Suprapubic skin (tissue), 4 donors: Measurements from ENCODE around the gene WAC. TPM values are rescaled to one million over a fixed set of nuclear protein-coding genes. Genes with fewer than 3 reads are reported as not detected.
A peak's percentile ranks its signal among the peaks of the same experiment; 100 is the strongest.
"Not testable (repeated sequence)": the region's sequence is repeated elsewhere in the genome, so short reads cannot be mapped to it uniquely, and the experiment has no call there.

ENCODE experiments used
- DNase-seq, 2 donors: peaks; one replicate each; pipeline ENCODE4 v3.0.0-alpha.2; 2019; ENCODE audit warnings: low spot score in 2 of 2
- H3K27ac ChIP-seq: fragments of 200-600 bp; sonication (generic); one replicate; pipeline ENCODE4 v1.5.1; 2019
- H3K27me3 ChIP-seq: fragments of 200-600 bp; sonication (generic); one replicate; pipeline ENCODE4 v1.5.1; 2019
- H3K36me3 ChIP-seq: fragments of 200-600 bp; sonication (generic); one replicate; pipeline ENCODE4 v1.5.1; 2019
- H3K4me1 ChIP-seq: fragments of 200-600 bp; sonication (generic); one replicate; pipeline ENCODE4 v1.5.1; 2019
- H3K4me3 ChIP-seq: fragments of 200-600 bp; sonication (generic); one replicate; pipeline ENCODE4 v1.5.1; 2019; ENCODE audit warnings: mild to moderate bottlenecking
- H3K9me3 ChIP-seq: fragments of 200-600 bp; sonication (generic); one replicate; pipeline ENCODE4 v1.5.1; 2019
- EP300 ChIP-seq: sonication (generic); formaldehyde crosslinking; IDR thresholded peaks from one replicate; pipeline ENCODE4 v1.6.1; 2017; ENCODE audit warnings: antibody characterized with exemption
- POLR2A ChIP-seq, 2 donors: fragments of 450-650 bp; IDR thresholded peaks; one replicate each; pipeline ENCODE4 v1.6.1; 2017; ENCODE audit warnings: antibody characterized with exemption in 2 of 2, mild to moderate bottlenecking in 2 of 2, moderate library complexity in 2 of 2
- POLR2AphosphoS5 ChIP-seq, 3 donors: sonication (generic); formaldehyde crosslinking; IDR thresholded peaks; one replicate each; pipeline ENCODE4 v1.6.1; 2017; ENCODE audit warnings: antibody characterized with exemption in 3 of 3
- WGBS: methylation state at CpG from one replicate; pipeline ENCODE4 v1.1.5; 2018; 5-methylcytosine and 5-hydroxymethylcytosine counted together
- total RNA-seq, 4 donors: library from RNA; depleted of rRNA; stranded (reverse); fragments of >200 nt; gene quantifications; one replicate each; pipeline ENCODE4 v1.1.0, GENCODE V29; 2016
- TF ChIP-seq, protein P1 (sequence below), 2 donors: fragments of 200-600 bp in 1 of 2; fragments of 450-650 bp in 1 of 2; sonication (generic) in 1 of 2; IDR thresholded peaks; one replicate each; pipeline ENCODE4 v1.5.1; 2016 to 2019; ENCODE audit warnings: antibody characterized with exemption in 2 of 2, mild to moderate bottlenecking in 1 of 2, moderate library complexity in 1 of 2

WAC gene
- total RNA-seq, 4 donors from 2014 or later = 91.6 to 164 (median 107) TPM

GRCh38 chr10:28644647-28645046 is 111.7 kb downstream of the WAC start:
- no peak for DNase-seq
- no peaks in the 10 kb centered on the region for H3K27me3 ChIP-seq
- no peak overlapping the region for H3K27ac ChIP-seq
- H3K4me3 ChIP-seq = no peak overlapping the region
- WGBS = 56% methylated on average over 5 of the region's 5 CpGs
- H3K4me1 ChIP-seq = no peaks in the 10 kb centered on the region
- H3K36me3 ChIP-seq = no peaks in the 10 kb centered on the region
- H3K9me3 ChIP-seq = no peaks in the 10 kb centered on the region
- no peak for TF ChIP-seq POLR2A (IDR thresholded peaks at IDR 0.05)

DNA sequence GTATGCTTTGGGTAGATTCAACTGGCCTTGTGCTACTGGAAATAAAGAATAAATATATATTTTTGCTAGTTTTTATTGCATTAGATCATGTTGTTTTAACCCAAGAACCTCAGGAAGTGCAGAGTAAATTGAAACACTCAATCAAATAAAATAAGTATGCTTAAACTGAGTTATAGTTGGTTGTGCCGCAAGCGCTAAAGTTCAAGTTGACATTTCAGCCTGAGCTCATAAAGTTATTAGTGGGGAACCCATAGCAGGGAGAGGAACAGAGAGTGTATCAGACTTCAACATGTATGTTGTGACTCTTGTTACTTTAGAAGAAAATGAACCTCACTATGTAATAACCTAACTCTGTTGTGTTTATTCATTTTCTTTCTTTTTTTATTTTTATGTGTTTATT is 119.2 kb downstream of the WAC start:
- Histone ChIP-seq H3K27ac (no peak overlapping the region), H3K4me1 (no peaks in the 10 kb centered on the region), H3K4me3 (no peak overlapping the region), H3K9me3 (no peaks in the 10 kb centered on the region), H3K27me3 (no peaks in the 10 kb centered on the region), H3K36me3 (no peaks in the 10 kb centered on the region)
- DNase-seq = no peak
- WGBS = 72% methylated on average over 2 of the region's 2 CpGs
- no peak for TF ChIP-seq EP300
- TF ChIP-seq POLR2AphosphoS5 (IDR thresholded peaks at IDR 0.05) = no peak
- no peak for TF ChIP-seq POLR2A (IDR thresholded peaks at IDR 0.05)
- TF ChIP-seq, protein P1, sequence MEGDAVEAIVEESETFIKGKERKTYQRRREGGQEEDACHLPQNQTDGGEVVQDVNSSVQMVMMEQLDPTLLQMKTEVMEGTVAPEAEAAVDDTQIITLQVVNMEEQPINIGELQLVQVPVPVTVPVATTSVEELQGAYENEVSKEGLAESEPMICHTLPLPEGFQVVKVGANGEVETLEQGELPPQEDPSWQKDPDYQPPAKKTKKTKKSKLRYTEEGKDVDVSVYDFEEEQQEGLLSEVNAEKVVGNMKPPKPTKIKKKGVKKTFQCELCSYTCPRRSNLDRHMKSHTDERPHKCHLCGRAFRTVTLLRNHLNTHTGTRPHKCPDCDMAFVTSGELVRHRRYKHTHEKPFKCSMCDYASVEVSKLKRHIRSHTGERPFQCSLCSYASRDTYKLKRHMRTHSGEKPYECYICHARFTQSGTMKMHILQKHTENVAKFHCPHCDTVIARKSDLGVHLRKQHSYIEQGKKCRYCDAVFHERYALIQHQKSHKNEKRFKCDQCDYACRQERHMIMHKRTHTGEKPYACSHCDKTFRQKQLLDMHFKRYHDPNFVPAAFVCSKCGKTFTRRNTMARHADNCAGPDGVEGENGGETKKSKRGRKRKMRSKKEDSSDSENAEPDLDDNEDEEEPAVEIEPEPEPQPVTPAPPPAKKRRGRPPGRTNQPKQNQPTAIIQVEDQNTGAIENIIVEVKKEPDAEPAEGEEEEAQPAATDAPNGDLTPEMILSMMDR (IDR thresholded peaks at IDR 0.05) = no peak

- Histone ChIP-seq H3K9me3 (no peaks in the 10 kb centered on the region), H3K27ac (no peak overlapping the region), H3K4me3 (no peak overlapping the region), H3K27me3 (no peaks in the 10 kb centered on the region), H3K4me1 (no peaks in the 10 kb centered on the region), H3K36me3 (no peaks in the 10 kb centered on the region)
- DNase-seq = no peak
- WGBS = 98% methylated on average over 5 of the region's 5 CpGs
- TF ChIP-seq POLR2AphosphoS5 (IDR thresholded peaks at IDR 0.05) (no peak), POLR2A (IDR thresholded peaks at IDR 0.05) (no peak), EP300 (no peak)
- TF ChIP-seq, protein P1 (IDR thresholded peaks at IDR 0.05) = no peak
These were observed 119.8 kb downstream of the WAC start for GRCh38 chr10:28652703-28653102.

DNA sequence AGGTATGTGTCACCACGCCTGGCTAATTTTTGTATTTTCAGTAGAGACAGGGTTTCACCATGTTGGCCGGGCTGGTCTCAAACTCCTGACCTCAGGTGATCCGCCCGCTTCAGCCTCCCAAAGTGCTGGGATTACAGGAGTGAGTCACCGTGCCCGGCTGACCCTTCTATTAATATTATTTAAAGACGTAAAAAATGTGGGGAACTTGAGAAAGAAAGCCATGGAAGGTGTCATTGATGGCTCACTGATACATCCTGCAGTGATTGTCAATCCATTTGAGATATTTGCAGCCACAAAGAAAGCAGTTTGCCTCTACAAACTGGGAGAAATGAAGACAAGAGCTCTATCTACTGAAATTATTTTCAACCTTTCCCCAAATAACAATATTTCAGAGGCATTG is 125.9 kb downstream of the WAC start:
- WGBS = 90% methylated on average over 7 of the region's 7 CpGs
- not testable (repeated sequence) for H3K4me1 ChIP-seq, H3K4me3 ChIP-seq, H3K9me3 ChIP-seq, H3K36me3 ChIP-seq, H3K27ac ChIP-seq, H3K27me3 ChIP-seq, DNase-seq

DNA sequence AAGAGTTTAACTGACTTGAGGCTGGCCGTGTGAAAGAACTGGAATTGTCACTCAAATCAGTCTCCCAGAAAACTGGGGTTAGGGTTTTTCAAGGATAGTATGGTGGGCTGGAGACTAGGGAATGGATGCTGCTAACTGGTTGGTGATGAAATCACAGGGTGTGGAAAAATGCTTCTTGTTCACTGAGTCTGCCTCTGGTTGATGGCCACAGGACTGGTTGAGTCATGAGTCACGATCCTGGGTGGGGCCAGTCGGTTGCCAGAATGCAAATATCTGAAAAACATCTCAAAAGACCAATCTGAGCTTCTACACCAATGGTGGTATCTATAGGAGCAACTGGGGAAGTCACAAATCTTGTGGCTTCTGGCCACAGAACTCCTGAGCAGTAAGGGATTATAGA is 128.1 kb downstream of the WAC start:
- TF ChIP-seq EP300 (no peak), POLR2AphosphoS5 (IDR thresholded peaks at IDR 0.05) (no peak), POLR2A (IDR thresholded peaks at IDR 0.05) (no peak)
- TF ChIP-seq, protein P1 (IDR thresholded peaks at IDR 0.05) = no peak
- Histone ChIP-seq H3K4me3 (no peak overlapping the region), H3K27ac (no peak overlapping the region), H3K27me3 (peaks cover 10% of the 10 kb centered on the region), H3K4me1 (no peaks in the 10 kb centered on the region), H3K36me3 (no peaks in the 10 kb centered on the region), H3K9me3 (no peaks in the 10 kb centered on the region)
- no peak for DNase-seq
- 42% methylated on average over 3 of the region's 3 CpGs for WGBS

DNA sequence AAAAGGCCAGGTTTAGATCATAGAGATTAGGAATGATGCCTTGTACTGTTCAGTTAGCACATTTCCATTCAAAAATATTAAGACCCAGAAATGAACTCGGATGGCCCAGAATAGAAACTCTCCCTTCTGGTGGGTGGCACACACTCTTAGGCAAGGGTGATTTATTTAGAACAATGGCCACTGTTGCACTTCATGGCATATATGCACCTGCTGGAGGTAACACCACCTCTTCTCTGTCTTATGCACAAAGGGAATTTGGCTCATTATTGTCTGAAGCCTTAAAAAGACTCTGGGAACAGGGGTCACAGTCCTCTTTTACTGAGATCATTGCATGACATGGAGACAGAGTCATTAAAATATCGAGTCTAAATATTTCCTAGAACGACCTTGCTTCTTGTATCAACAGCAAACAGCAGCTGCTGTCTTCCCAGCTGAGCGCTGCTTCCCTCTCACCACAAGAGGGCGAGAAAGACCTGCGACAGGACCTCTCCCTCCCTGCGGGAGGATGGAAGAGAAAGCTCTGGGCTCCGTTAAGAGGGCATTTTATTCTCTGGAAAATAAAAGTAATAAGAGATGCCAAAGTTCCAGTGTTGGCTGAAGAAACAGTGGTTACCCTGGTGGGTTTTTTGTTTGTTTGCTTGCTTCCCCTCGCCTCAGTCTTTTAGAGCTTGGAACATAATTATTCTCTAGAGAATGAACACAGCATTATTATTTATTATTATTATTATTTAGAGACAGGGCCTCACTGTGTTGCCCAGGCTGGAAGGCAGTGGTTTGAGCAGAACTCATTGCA is 130.9 kb downstream of the WAC start:
- H3K36me3 ChIP-seq = no peaks in the 10 kb centered on the region
- H3K9me3 ChIP-seq = no peaks in the 10 kb centered on the region
- DNase-seq = peak; percentile 78 to 85
- no peak overlapping the region for H3K27ac ChIP-seq
- no peak for TF ChIP-seq EP300
- TF ChIP-seq, protein P1 (IDR thresholded peaks at IDR 0.05) = peak; percentile 88 to 94
- peaks cover 6% of the 10 kb centered on the region for H3K4me1 ChIP-seq
- H3K27me3 ChIP-seq = peaks cover 27% of the 10 kb centered on the region
- WGBS = 9% methylated on average over 9 of the region's 9 CpGs
- no peak overlapping the region for H3K4me3 ChIP-seq
